ENCODE measurements around the gene IGF2BP2. TPM values are rescaled to one million over a fixed set of nuclear protein-coding genes. Genes with fewer than 3 reads are reported as not detected.

Gene IGF2BP2
- total RNA-seq, 1 experiment from 2014 or later, result 66.2 TPM

DNA sequence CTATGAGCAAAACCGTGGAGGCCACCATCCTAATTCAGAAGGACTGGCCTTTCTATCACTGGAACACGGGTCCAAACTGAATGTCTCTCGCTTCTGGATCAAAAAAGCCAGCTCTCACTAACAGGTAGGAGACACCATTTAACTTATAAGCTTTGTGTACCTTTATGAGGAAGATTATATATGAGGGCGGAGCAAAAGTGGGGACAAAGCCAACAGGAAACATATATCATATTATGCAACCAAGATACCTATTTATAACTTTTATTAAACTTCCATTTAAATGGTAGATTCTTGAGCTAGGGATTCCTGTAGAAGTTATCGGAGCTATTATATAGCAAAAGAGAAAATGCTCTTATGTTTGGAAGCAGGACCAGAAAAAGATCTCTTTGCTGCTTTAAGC is 78.4 kb downstream of the IGF2BP2 start:
- TF ChIP-seq, protein P1, sequence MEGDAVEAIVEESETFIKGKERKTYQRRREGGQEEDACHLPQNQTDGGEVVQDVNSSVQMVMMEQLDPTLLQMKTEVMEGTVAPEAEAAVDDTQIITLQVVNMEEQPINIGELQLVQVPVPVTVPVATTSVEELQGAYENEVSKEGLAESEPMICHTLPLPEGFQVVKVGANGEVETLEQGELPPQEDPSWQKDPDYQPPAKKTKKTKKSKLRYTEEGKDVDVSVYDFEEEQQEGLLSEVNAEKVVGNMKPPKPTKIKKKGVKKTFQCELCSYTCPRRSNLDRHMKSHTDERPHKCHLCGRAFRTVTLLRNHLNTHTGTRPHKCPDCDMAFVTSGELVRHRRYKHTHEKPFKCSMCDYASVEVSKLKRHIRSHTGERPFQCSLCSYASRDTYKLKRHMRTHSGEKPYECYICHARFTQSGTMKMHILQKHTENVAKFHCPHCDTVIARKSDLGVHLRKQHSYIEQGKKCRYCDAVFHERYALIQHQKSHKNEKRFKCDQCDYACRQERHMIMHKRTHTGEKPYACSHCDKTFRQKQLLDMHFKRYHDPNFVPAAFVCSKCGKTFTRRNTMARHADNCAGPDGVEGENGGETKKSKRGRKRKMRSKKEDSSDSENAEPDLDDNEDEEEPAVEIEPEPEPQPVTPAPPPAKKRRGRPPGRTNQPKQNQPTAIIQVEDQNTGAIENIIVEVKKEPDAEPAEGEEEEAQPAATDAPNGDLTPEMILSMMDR (conservative IDR thresholded peaks at IDR 0.05; ENCODE audit: low read depth, low read length), result no peak
- no peak for TF ChIP-seq EZH2 (IDR thresholded peaks at IDR 0.05; ENCODE audit: borderline replicate concordance, low read depth, low read length, poor library complexity, severe bottlenecking)
- H3K36me3 ChIP-seq (ENCODE audit: insufficient read depth, low read length, poor library complexity, severe bottlenecking), result no peaks in the 10 kb centered on the region
- ChIA-PET POLR2A (ENCODE audit: low non-redundant PET) (no interaction called here), CTCF (interaction anchor here (1.0 to 1.4 kb wide), 2 partner anchors 12 to 22 kb away, joined by 4 to 5 read pairs; no protein-coding TSS in a partner anchor)
- no peak overlapping the region for H3K4me3 ChIP-seq (ENCODE audit: low read depth, low read length, poor library complexity, severe bottlenecking)
- intact Hi-C loops (cut with micrococcal nuclease; ENCODE audit: unreplicated experiment), result no loop called here
- DNase-seq (ENCODE audit: low spot score), result no peak
- H3K27me3 ChIP-seq (replicated peaks; ENCODE audit: insufficient read depth, low read depth, low read length, poor library complexity), result no peaks in the 10 kb centered on the region
- H3K4me1 ChIP-seq (ENCODE audit: insufficient read depth, low read length, poor library complexity, severe bottlenecking), result peaks cover 43% of the 10 kb centered on the region
- no TSS peak for BruUV-seq (replicated peaks)
- peak overlapping the region; percentile 55 for H3K27ac ChIP-seq (ENCODE audit: low read depth, low read length, poor library complexity, severe bottlenecking)
- H3K9me3 ChIP-seq (ENCODE audit: low read depth, low read length, poor library complexity, severe bottlenecking), result no peaks in the 10 kb centered on the region

DNA sequence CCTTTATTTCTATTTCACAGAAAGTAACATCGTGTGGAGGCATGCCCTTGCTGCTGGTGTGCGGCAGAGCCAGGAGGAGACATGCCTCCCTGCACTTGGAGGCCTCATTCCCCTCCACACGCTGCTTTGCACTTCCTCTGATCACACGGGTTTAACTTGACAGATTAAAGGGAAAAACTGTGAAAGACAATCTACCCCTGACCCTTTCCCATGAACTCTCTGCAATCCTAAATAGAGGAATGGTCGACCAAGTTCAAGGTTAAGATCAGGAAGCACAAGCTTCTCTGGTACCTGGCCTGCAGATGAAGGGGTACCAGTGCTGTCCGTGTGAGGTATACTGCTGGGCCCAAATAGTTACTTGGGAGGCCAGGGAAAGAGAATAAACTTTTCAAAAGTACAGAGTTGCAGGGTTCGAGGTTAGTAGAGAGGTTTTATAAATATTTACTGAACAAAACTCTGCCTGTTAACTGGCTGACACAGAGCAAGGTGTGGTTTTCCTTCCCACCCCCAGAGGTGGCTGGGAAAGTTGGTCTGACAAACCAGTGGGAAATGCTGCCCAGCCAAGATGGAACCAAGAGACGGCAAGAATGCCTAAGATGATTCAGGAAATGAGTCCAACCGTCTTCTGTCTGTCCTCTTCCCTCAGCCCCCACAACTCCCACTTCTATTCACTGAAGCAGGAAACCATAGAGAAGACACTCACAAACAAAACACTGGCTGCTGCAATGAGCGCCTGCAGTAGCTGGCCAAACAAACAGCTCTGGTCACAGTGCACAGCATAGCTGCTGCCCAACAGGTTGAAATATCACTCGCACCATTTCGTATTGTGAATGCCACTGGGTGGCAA is 79.6 kb downstream of the IGF2BP2 start:
- BruUV-seq (replicated peaks), result no TSS peak
- ChIA-PET POLR2A (ENCODE audit: low non-redundant PET) (interaction anchor here (0.6 kb wide), 1 partner anchor 93 kb away, joined by 3 read pairs; no protein-coding TSS in a partner anchor), CTCF (interaction anchor here (1.4 kb wide), 1 partner anchor 23 kb away, joined by 5 read pairs; no protein-coding TSS in a partner anchor)
- Histone ChIP-seq H3K4me1 (ENCODE audit: insufficient read depth, low read length, poor library complexity, severe bottlenecking) (peaks cover 41% of the 10 kb centered on the region), H3K27ac (ENCODE audit: low read depth, low read length, poor library complexity, severe bottlenecking) (peak overlapping the region; percentile 55), H3K4me3 (ENCODE audit: low read depth, low read length, poor library complexity, severe bottlenecking) (no peak overlapping the region), H3K27me3 (replicated peaks; ENCODE audit: insufficient read depth, low read depth, low read length, poor library complexity) (no peaks in the 10 kb centered on the region), H3K36me3 (ENCODE audit: insufficient read depth, low read length, poor library complexity, severe bottlenecking) (no peaks in the 10 kb centered on the region), H3K9me3 (ENCODE audit: low read depth, low read length, poor library complexity, severe bottlenecking) (no peaks in the 10 kb centered on the region)
- no peak for TF ChIP-seq EZH2 (IDR thresholded peaks at IDR 0.05; ENCODE audit: borderline replicate concordance, low read depth, low read length, poor library complexity, severe bottlenecking)
- TF ChIP-seq, protein P1 (conservative IDR thresholded peaks at IDR 0.05; ENCODE audit: low read depth, low read length), result no peak
- intact Hi-C loops (cut with micrococcal nuclease; ENCODE audit: unreplicated experiment), result no loop called here
- peak; percentile 53 for DNase-seq (ENCODE audit: low spot score)

DNA sequence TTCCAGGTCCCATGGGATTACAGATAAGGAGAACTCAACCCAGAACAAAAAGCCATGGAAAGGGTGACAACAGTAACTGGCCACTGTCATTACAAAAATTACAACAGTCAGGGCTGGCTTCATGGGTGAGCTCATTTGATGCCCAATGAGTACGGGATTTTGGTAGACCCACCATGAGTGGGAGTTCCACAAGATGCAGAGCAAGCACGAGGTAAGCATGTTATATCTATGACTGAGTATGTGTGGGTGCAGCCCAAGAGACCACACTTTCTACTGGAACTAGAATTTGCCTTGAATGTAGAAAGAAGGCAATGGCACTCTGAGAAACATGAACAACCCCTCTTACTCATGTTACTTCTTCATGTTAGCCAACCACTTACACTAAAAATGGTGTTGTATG is 83.3 kb downstream of the IGF2BP2 start:
- H3K36me3 ChIP-seq (ENCODE audit: insufficient read depth, low read length, poor library complexity, severe bottlenecking), result no peaks in the 10 kb centered on the region
- no TSS peak for BruUV-seq (replicated peaks)
- no peaks in the 10 kb centered on the region for H3K9me3 ChIP-seq (ENCODE audit: low read depth, low read length, poor library complexity, severe bottlenecking)
- ChIA-PET CTCF (no interaction called here), POLR2A (ENCODE audit: low non-redundant PET) (no interaction called here)
- TF ChIP-seq, protein P1 (conservative IDR thresholded peaks at IDR 0.05; ENCODE audit: low read depth, low read length), result no peak
- no peak for TF ChIP-seq EZH2 (IDR thresholded peaks at IDR 0.05; ENCODE audit: borderline replicate concordance, low read depth, low read length, poor library complexity, severe bottlenecking)
- H3K27ac ChIP-seq (ENCODE audit: low read depth, low read length, poor library complexity, severe bottlenecking), result no peak overlapping the region
- intact Hi-C loops (cut with micrococcal nuclease; ENCODE audit: unreplicated experiment), result no loop called here
- no peak for DNase-seq (ENCODE audit: low spot score)
- H3K4me1 ChIP-seq (ENCODE audit: insufficient read depth, low read length, poor library complexity, severe bottlenecking), result peaks cover 40% of the 10 kb centered on the region
- no peaks in the 10 kb centered on the region for H3K27me3 ChIP-seq (replicated peaks; ENCODE audit: insufficient read depth, low read depth, low read length, poor library complexity)
- no peak overlapping the region for H3K4me3 ChIP-seq (ENCODE audit: low read depth, low read length, poor library complexity, severe bottlenecking)

Data from A673 (cell line).